ENCODE results near the gene TCF3.

TCF3 gene

DNA sequence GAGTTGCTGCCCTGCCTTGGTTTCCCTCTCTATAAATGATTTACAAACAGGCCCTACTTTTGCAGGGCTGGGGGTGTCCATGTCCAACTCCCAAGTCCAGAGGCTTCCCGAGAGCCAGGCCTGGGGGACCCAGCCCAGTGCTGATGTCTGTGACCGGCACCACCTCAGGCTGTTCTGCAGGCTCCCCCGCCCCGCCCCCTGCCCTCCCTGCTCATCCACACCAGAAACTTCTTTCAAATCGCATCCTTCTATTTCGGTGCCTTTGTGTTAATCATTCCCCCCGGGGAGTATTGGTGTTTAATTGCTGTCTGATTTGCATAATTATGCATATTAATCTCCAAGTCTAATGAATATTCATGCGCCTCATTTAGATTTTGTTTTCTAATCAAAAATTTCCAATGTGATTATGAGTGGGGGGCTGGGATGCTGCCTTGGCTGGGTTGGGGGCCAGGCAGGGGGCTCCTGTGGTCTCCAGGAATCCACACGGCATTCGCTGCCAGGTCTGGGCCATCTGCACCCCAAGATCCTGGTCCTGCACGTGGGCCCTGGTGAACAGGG lies 19.1 kb downstream of the TCF3 start:
- TF ChIP-seq, protein P1, sequence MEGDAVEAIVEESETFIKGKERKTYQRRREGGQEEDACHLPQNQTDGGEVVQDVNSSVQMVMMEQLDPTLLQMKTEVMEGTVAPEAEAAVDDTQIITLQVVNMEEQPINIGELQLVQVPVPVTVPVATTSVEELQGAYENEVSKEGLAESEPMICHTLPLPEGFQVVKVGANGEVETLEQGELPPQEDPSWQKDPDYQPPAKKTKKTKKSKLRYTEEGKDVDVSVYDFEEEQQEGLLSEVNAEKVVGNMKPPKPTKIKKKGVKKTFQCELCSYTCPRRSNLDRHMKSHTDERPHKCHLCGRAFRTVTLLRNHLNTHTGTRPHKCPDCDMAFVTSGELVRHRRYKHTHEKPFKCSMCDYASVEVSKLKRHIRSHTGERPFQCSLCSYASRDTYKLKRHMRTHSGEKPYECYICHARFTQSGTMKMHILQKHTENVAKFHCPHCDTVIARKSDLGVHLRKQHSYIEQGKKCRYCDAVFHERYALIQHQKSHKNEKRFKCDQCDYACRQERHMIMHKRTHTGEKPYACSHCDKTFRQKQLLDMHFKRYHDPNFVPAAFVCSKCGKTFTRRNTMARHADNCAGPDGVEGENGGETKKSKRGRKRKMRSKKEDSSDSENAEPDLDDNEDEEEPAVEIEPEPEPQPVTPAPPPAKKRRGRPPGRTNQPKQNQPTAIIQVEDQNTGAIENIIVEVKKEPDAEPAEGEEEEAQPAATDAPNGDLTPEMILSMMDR (IDR thresholded peaks at IDR 0.05; ENCODE audit: insufficient read depth, low read depth, low read length, missing control alignments), result no peak
- H3K4me3 ChIP-seq (ENCODE audit: low read depth, low read length), result no peak overlapping the region
- DNase-seq (ENCODE audit: low read depth), result no peak

DNA sequence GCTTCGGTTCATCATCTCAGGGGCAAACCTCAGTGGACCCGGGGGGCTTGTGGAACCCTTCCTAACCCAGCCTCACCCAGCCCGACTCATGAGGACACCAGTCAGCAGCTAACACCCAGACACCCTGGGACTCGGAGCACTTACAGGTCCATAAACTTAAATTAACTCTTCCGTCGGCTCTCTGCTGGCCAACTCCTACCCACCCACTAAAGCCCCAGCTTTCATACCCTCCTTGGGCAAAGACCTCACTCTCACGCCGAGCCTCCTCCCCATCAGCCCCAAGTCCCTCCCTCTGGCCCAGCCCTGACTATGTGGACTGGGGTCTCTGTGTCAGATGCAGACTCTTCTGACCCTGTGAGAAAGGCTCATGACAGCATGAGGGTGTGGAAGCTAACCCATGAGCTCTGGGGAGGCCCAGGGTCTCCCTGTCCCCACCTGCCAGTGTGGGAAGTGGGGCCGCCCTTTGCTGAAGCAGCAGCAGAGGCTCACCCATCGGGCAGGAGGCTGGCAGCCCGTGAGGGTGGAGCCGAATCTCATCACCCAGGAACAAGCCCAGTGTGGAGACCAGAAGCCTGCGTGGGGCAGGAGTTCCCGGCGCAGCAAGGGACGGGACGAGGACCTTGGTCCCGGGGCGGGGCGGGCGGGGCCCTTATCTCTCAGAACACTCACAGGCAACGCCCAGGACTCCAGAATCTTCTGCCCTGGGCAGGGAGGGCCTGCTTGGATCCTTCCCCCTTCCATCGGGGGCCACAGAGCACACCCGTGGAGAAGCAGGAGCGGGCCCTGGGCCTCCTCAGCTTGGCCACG lies 19.8 kb downstream of the TCF3 start:
- no peak for DNase-seq (ENCODE audit: low read depth)
- TF ChIP-seq, protein P1 (IDR thresholded peaks at IDR 0.05; ENCODE audit: insufficient read depth, low read depth, low read length, missing control alignments), result no peak
- no peak overlapping the region for H3K4me3 ChIP-seq (ENCODE audit: low read depth, low read length)

DNA sequence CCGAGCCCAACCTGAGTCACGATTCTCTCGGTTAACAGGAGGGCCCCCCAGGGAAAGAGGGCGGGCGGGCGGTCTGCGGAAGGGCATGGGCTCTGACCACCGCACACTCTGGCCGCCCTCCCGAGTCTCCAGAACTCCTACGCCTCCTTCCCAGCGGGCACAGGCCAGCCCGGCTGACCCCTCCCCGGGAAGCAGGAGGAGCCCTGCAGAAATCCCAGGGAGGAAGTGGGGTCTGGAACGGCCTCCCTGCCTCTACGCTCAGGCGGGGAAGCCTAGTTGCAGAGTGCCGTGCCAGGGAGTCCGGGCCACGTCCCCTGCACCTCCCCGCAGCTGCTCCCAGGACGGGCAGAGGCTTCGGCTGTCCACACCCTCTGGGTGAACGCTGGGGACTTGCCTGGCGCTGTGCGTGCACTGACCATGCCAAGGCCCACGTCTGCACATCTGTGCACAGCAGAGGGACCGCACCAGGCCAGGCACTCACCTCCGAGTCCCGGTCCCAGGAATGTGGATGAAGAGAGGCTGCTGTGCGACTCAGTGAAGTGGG lies 20.8 kb downstream of the TCF3 start:
- H3K4me3 ChIP-seq (ENCODE audit: low read depth, low read length), result no peak overlapping the region
- TF ChIP-seq, protein P1 (IDR thresholded peaks at IDR 0.05; ENCODE audit: insufficient read depth, low read depth, low read length, missing control alignments), result no peak
- DNase-seq (ENCODE audit: low read depth), result no peak

DNA sequence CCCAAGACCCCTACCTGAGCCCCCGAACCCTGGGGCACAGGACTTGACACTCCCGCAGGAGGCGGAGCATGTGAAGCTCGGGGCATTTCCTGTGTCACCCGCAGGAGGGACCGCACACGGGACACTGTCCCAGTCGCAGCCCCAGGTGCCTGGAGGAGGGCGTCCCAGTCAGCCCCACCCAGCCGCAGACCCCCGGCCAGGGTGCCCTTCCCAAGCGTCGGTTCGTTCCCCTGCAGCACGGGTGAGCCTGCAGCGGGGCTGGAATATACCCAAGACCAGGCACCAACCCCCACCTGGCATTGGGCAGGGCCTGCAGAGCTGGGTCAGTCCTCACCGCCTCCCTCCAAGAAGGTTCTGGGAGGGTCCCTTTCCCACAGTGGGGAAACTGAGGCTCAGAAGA lies 21.6 kb downstream of the TCF3 start:
- no peak for DNase-seq (ENCODE audit: low read depth)
- no peak overlapping the region for H3K4me3 ChIP-seq (ENCODE audit: low read depth, low read length)
- TF ChIP-seq, protein P1 (IDR thresholded peaks at IDR 0.05; ENCODE audit: insufficient read depth, low read depth, low read length, missing control alignments), result no peak

DNA sequence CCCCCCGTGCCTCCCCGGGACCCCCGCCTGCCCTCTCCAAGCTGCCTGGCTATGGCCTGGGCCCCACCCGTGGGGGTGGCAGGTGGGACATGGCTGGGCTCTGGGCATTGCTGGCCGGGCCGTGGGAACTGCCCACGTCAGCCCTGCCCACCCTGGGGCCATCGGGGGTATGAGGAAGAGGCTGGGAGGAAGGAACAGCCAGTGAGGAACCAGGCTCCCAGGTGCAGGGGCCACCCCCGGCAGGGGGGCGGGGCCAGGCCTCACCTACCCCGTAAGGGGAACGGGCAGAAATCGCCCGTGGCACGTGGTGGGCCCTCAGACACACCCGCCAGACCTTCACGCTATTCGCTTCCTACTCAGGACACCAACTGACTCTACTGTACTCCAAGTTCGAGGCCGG lies 22.4 kb downstream of the TCF3 start:
- TF ChIP-seq, protein P1 (IDR thresholded peaks at IDR 0.05; ENCODE audit: insufficient read depth, low read depth, low read length, missing control alignments), result no peak
- H3K4me3 ChIP-seq (ENCODE audit: low read depth, low read length), result no peak overlapping the region
- no peak for DNase-seq (ENCODE audit: low read depth)

DNA sequence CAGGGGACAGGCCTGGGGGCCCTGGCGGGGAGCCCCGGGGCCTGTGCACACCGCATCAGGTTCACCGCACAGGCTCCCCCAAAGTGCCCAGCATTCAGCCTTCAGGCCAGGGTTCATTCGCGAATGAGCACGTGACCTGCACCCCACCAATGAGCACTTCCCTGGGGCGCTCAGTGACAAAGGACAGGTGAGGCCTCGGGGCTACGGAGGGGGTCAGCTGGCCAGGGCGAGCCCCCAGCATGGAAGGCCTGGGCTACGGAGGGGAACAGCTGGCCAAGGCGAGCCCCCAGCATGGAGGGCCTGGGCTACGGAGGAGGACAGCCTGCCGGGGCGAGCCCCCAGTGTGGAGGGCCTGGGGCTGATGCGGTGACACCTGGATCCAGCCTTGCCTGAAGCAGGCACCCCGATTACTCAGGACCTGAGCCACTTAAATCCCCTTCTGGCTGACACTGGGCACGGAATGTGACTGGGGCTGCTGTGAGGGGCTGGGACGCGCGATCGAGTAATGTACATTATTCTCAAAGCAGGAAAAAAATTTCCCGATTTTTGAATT lies 23.1 kb downstream of the TCF3 start:
- TF ChIP-seq, protein P1 (IDR thresholded peaks at IDR 0.05; ENCODE audit: insufficient read depth, low read depth, low read length, missing control alignments), result no peak
- DNase-seq (ENCODE audit: low read depth), result no peak
- no peak overlapping the region for H3K4me3 ChIP-seq (ENCODE audit: low read depth, low read length)
